ENCODE results near the gene SERP2. TPM values are rescaled to one million over a fixed set of nuclear protein-coding genes. Genes with fewer than 3 reads are reported as not detected.

Gene SERP2
- total RNA-seq, 4 donors from 2014 or later: 1.3 to 5.7 (median 3.1) TPM; not detected in 1

GRCh38 chr13:44425041-44425814 is 51.6 kb downstream of the SERP2 start:
- no peak for TF ChIP-seq CTCF (IDR thresholded peaks at IDR 0.05; ENCODE audit: low read depth)

GRCh38 chr13:44425815-44426078 is 52.1 kb downstream of the SERP2 start:
- TF ChIP-seq CTCF (IDR thresholded peaks at IDR 0.05; ENCODE audit: low read depth): no peak

- no peak for TF ChIP-seq CTCF (IDR thresholded peaks at IDR 0.05; ENCODE audit: low read depth)
These were observed 52.8 kb downstream of the SERP2 start for GRCh38 chr13:44426461-44426860.

GRCh38 chr13:44429311-44429710 is 55.7 kb downstream of the SERP2 start:
- TF ChIP-seq CTCF (IDR thresholded peaks at IDR 0.05; ENCODE audit: low read depth): no peak

- TF ChIP-seq CTCF (IDR thresholded peaks at IDR 0.05; ENCODE audit: low read depth): no peak
These were observed 57.5 kb downstream of the SERP2 start for GRCh38 chr13:44431150-44431549.

- TF ChIP-seq CTCF (IDR thresholded peaks at IDR 0.05; ENCODE audit: low read depth): no peak
These were observed 59.0 kb downstream of the SERP2 start for GRCh38 chr13:44432650-44433049.

GRCh38 chr13:44433863-44434765 is 60.5 kb downstream of the SERP2 start:
- no peak for TF ChIP-seq CTCF (IDR thresholded peaks at IDR 0.05; ENCODE audit: low read depth)
